Activated B cell treated with CpG ODN at 0.5 μM for 24 hours (primary cell): Measurements from ENCODE around the gene HRCT1. TPM values are rescaled to one million over a fixed set of nuclear protein-coding genes. Genes with fewer than 3 reads are reported as not detected.
"Not testable (repeated sequence)": the region's sequence is repeated elsewhere in the genome, so short reads cannot be mapped to it uniquely, and the experiment has no call there.

Experiments used
- ATAC-seq: fragments of 200-7000 bp; cut with Tn5 transposase; one replicate; pipeline ENCODE4 v1.10.0; 2021; ENCODE audit warnings: low read depth, mild to moderate bottlenecking, moderate library complexity
- CTCF ChIA-PET: fragments of 350-600 bp; sonication (Branson Sonifier 250); formaldehyde crosslinking; loops from one replicate; lab custom pipeline; 2021; ENCODE audit warnings: antibody characterized with exemption; lab: Charles Lee
- POLR2A ChIA-PET: fragments of 350-600 bp; sonication (Branson Sonifier 250); formaldehyde crosslinking; loops from one replicate; lab custom pipeline; 2021; ENCODE audit warnings: antibody characterized with exemption; lab: Charles Lee
- DNase-seq: peaks from one replicate; pipeline ENCODE4 v3.0.0; 2022
- H3K27ac Mint-ChIP-seq: one replicate; pipeline ENCODE4 v1.8.0; 2020; ENCODE audit warnings: mixed read lengths
- H3K27me3 Mint-ChIP-seq: one replicate; pipeline ENCODE4 v1.8.0; 2021; ENCODE audit warnings: mixed read lengths
- H3K36me3 Mint-ChIP-seq: one replicate; pipeline ENCODE4 v1.8.0; 2021; ENCODE audit warnings: low read depth, mixed read lengths
- H3K4me1 Mint-ChIP-seq: one replicate; pipeline ENCODE4 v1.8.0; 2021; ENCODE audit warnings: mixed read lengths
- H3K4me3 Mint-ChIP-seq: one replicate; pipeline ENCODE4 v1.8.0; 2020; ENCODE audit warnings: mild to moderate bottlenecking, mixed read lengths
- H3K9me3 Mint-ChIP-seq: one replicate; pipeline ENCODE4 v1.8.0; 2020; ENCODE audit warnings: mixed read lengths
- CTCF ChIP-seq: fragments of 200-600 bp; IDR thresholded peaks from one replicate; pipeline ENCODE4 v1.8.0; 2022; ENCODE audit warnings: antibody characterized with exemption, mild to moderate bottlenecking
- intact Hi-C: fragments of 100-400 bp; cut with micrococcal nuclease; formaldehyde crosslinking; loops from one replicate; pipeline ENCODE4 v1.15.1; 2024
- total RNA-seq: library from RNA; stranded (reverse); gene quantifications from 2 replicates; pipeline ENCODE4 v1.2.3, GENCODE V29; 2022

Gene HRCT1
- total RNA-seq, 1 donor from 2014 or later = not detected

- Mint-ChIP-seq H3K36me3 (no peaks in the 10 kb centered on the region), H3K9me3 (no peaks in the 10 kb centered on the region), H3K4me3 (no peak overlapping the region), H3K4me1 (no peaks in the 10 kb centered on the region), H3K27me3 (peaks cover 30% of the 10 kb centered on the region), H3K27ac (no peak overlapping the region)
- no peak for TF ChIP-seq CTCF
- POLR2A ChIA-PET = no interaction called here
- CTCF ChIA-PET = no interaction called here
- no peak for ATAC-seq
- intact Hi-C loops = no loop called here
- DNase-seq = no peak
Measured at GRCh38 chr9:35892051-35892450, 14.0 kb upstream of the HRCT1 start.

- Mint-ChIP-seq H3K27ac (no peak overlapping the region), H3K27me3 (peaks cover 40% of the 10 kb centered on the region), H3K4me3 (no peak overlapping the region), H3K9me3 (no peaks in the 10 kb centered on the region), H3K36me3 (no peaks in the 10 kb centered on the region), H3K4me1 (no peaks in the 10 kb centered on the region)
- ChIA-PET CTCF (no interaction called here), POLR2A (interaction anchor here (0.5 kb wide), 1 partner anchor 876 kb away, joined by 4 read pairs; no protein-coding TSS in a partner anchor)
- intact Hi-C loops = no loop called here
- no peak for DNase-seq
- no peak for ATAC-seq
- TF ChIP-seq CTCF = no peak
Measured at GRCh38 chr9:35896570-35896969, 9.4 kb upstream of the HRCT1 start.

GRCh38 chr9:35897376-35898099, 8.5 kb upstream of the HRCT1 start:
- ATAC-seq, H3K36me3 Mint-ChIP-seq, intact Hi-C loops, H3K9me3 Mint-ChIP-seq, H3K4me1 Mint-ChIP-seq, H3K27ac Mint-ChIP-seq, H3K4me3 Mint-ChIP-seq, DNase-seq: not testable (repeated sequence)
- ChIA-PET POLR2A (interaction anchor here (0.5 kb wide), 1 partner anchor 877 kb away, joined by 4 read pairs; no protein-coding TSS in a partner anchor), CTCF (interaction anchor here (0.7 kb wide), 1 partner anchor 107 kb away, joined by 3 read pairs; no protein-coding TSS in a partner anchor)
- H3K27me3 Mint-ChIP-seq = peaks cover 37% of the 10 kb centered on the region

GRCh38 chr9:35898337-35898736, 7.7 kb upstream of the HRCT1 start:
- no peak for ATAC-seq
- TF ChIP-seq CTCF = no peak
- no peaks in the 10 kb centered on the region for H3K9me3 Mint-ChIP-seq

GRCh38 chr9:35899021-35899420, 7.0 kb upstream of the HRCT1 start:
- Mint-ChIP-seq H3K9me3 (no peaks in the 10 kb centered on the region), H3K4me1 (no peaks in the 10 kb centered on the region), H3K27me3 (peaks cover 38% of the 10 kb centered on the region), H3K27ac (no peak overlapping the region), H3K36me3 (no peaks in the 10 kb centered on the region), H3K4me3 (no peak overlapping the region)
- TF ChIP-seq CTCF = no peak
- ChIA-PET POLR2A (no interaction called here), CTCF (no interaction called here)
- ATAC-seq (no peak), DNase-seq (no peak)
- intact Hi-C loops = no loop called here

More at GRCh38 chr9:35898337-35898736, 7.7 kb upstream of the HRCT1 start:
- Mint-ChIP-seq H3K4me1 (no peaks in the 10 kb centered on the region), H3K4me3 (no peak overlapping the region), H3K27me3 (peaks cover 43% of the 10 kb centered on the region), H3K36me3 (no peaks in the 10 kb centered on the region), H3K27ac (no peak overlapping the region)
- CTCF ChIA-PET = interaction anchor here (0.6 to 0.7 kb wide), 3 partner anchors 47 to 108 kb away, joined by 3 to 4 read pairs (median 3); no protein-coding TSS in a partner anchor
- intact Hi-C loops = no loop called here
- POLR2A ChIA-PET = interaction anchor here (0.5 kb wide), 1 partner anchor 1727 kb away, joined by 8 read pairs; no protein-coding TSS in a partner anchor
- DNase-seq = no peak
